TTC549 (cell line): ENCODE measurements around the gene PANK3.
"Not testable (repeated sequence)": the region's sequence is repeated elsewhere in the genome, so short reads cannot be mapped to it uniquely, and the experiment has no call there.

Experiments used
- FAIRE-seq: peaks from 2 replicates; lab custom pipeline; 2012; peaks lifted over from hg19 to GRCh38; lab: Jason Lieb, UNC

The PANK3 gene

DNA sequence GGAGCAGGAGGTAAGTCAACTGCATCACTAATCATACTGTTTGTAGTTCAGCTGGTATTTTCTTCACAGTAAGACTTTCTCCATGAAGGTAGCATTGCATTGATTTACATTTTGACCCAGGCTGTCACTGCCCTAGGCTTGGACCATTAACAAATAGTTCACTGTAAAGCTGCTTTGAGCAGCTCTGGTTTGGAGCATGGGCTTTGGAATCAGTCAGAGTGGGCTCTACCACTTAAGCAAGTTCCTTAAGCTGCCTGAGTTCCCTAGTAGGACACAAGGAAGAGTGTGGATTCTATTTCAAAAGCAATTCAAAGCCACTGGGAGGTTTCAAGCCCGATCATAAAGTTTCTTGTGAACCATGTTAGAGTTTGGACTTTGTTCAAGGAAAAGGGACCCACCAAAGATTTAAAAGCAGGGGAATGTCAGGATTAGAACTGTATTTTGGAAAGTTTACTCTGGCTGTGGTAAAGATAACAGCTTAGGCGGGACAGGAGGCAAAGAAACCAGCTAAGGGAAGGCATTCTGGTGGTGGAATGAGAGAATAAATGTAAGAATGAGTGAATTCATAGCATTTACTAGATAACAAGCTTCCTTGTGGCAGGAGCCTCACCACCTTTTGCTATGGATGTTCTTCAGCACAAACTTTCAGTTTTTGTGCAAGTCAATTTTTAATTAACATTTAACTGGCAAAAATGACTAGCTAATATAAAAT is 12.3 kb upstream of the PANK3 start:
- FAIRE-seq = no peak

DNA sequence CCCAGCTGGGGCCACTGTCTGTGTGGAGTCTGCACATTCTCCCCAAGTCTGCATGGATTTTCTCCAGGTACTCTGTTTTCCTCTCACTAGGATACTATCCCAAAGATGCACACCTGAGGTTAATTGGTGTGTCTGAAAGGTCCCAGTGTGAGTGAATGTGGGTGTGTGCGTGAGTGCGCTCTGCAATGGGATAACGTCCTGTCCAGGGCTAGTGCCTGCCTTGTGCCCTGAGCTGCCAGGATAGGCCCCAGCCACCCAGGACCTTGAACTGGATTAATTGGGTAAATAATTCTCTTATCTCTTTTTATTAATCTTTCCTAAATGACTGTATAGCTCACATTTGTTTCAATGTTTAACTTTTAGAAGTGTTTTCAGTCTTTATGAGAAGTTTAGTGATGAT is 11.5 kb upstream of the PANK3 start:
- FAIRE-seq = no peak

DNA sequence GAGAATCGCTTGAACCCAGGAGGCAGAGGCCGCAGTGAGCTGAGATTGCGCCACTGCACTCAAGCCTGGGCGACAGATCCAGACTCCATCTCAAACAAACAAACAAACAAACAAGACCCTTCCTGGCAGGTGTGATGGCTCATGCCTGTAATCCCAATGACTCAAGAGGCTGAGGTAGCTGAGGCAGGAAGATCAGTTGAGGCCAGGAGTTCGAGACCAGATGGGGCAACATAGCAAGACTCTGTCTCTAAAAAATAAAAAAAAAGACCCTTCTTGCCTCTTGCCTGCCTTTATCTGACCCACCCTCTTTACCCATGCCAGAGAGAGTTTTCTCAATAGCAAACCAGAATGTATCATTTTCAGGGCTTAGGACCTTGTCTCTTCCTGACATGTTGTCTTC is 8.8 kb upstream of the PANK3 start:
- FAIRE-seq = no peak

DNA sequence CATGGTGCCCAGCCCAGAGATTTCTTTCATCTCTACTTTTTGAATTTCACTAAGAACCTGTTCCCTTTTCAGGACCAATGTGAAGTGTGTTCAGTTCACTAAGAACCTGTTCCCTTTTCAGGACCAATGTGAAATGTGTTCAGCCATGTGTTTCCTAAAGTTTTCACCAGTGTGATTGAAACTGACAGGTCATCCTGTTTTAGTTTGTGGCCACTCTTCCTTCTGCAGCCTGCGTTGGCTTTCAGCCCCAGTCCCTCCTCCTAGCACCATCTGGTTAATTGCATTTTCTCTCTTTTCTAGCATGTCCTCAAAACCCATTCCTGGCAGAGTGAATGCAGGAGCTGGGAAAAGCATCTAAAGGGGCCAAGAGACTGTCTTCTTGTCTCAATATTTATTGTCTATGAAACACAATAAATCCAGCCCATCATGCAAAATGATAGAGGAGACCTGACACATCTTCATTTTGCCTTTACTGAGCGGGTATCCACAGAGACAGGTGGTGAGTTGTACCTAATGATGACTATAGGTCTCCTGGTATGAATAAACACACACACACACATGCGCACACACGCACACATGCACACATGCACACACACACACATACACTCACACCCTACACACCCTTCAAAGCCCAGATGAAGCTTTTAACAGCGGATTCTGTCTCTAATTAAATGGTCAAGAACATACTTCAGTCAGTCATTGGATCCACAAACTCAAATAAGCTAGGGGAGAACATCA is 6.1 kb upstream of the PANK3 start:
- FAIRE-seq = no peak

DNA sequence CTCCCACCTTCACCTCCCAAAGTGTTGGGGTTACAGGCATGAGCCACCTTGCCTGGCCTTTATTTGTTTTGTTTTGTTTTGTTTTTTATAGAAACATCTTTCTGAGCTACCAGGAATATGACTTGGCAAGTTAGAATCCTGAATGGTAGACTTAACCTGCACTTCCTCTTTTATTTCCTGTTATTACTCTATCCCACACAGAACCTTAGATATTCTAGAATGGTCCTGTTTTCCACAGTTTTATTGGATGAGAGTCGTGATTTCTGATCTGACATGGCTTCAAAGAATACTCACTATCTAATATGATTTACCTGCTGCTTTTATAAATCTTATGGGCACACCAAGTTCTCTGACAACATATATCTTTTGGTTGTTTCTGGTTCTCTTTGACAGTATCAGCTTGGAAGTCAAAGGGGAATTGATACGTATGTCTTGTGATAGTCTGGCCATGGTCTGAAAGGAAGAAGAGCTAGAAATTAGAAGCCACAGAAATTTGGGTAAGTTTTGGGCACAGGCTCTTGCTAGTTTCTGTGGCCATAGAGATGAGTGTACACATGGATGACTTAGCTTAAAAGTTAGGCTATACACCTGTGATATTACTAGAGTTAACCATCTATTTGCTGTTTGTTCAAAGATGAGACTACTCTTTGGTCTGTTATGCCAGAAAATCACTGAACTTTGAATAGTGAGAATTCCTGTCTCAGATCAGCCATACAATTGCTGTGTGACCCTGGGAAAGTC is 4.7 kb upstream of the PANK3 start:
- FAIRE-seq = no peak

DNA sequence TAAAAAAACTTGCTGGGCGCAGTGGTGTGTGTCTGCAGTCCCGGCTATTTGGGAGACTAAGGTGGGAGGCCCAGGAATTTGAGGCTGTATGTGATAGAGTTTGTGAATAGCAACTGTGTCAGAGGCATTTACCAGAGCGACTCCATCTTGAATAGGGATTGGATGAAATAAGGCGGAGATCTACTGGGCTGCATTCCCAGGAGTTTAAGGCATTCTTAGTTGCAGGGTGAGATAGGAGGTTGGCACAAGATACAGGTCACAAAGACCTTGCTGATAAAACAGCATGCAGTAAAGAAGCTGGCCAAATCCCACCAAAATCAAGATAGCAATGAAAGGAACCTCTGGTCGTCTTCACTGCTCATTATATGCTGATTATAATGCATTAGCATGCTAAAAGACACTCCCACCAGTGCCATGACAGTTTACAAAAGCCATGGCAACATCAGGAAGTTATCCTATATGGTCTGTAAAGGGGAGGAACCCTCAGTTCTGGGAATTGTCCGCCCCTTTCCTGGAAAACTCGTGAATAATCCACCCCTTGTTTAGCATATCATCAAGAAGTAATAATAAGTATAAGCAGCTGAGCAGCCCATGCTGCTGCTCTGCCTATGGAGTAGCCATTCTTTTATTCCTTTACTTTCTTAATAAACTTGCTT is 1.8 kb upstream of the PANK3 start:
- FAIRE-seq = not testable (repeated sequence)

DNA sequence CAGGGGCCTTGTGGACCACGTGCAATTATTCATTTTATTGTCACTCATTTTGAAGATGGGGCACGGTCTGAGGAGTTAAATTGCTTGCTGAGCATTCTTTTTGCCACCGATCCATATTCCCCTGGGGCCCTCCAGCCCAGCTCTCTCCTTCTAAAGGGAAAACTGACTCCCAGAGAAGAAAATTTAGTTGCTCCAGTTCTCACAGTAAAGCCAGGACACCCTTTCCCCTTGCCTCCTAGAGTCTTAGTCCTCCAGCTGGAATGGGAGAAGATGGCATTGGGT is 1.0 kb upstream of the PANK3 start:
- no peak for FAIRE-seq

DNA sequence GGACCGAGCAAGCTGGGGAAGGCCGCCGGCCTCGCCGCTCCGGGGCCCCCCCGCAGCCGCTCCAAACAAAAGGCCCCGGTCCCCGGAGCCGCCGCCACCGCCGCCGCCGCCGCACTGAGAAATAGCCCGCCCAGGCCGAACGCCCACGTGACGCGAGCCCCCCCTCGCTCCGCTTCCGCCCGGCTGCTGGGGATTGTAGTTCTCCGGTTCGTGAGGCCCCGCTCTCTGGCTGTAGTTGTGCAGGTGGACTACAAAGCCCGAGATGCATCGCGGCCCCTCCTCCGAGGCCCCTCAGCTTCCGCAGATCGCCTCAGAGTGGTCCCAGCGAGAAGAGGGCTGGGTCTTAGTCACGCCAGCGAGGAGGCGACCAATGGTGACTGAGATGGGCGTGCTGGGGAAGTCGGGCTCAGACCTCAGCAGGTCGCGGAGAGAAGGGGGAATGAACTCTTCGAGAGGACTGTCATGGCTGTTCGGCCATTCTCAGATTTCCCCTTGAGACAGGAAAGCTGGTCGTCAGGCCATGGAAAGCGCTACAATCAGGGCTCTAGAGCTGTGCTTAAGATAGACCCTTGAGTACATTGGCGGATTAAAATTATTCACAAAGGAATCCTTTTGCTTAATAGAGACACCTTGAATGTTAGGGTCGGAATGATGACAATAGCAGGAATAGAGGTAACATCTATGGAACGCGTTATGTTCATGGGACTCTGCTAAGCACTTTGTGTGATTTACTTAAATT is 489 bp upstream of the PANK3 start:
- FAIRE-seq = peak; percentile 92

DNA sequence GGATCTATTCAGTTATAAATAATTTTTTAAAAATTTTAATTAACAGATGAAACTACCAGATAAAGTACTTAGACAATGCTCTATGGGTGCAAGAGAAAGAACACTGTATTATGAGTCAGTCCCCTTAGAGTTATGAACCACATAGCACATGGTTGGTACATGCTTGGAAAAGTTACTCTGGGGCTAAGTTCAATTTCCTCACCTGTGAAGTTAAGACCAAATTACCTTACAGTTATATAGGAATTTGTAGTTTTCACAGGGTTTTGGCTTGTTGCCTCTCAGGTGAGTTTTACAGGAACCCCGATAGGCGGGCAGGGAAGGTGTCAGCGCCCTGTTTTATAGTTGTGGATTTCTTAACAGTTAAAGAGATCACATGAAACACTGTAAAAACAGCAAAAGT is 1.2 kb downstream of the PANK3 start:
- no peak for FAIRE-seq

DNA sequence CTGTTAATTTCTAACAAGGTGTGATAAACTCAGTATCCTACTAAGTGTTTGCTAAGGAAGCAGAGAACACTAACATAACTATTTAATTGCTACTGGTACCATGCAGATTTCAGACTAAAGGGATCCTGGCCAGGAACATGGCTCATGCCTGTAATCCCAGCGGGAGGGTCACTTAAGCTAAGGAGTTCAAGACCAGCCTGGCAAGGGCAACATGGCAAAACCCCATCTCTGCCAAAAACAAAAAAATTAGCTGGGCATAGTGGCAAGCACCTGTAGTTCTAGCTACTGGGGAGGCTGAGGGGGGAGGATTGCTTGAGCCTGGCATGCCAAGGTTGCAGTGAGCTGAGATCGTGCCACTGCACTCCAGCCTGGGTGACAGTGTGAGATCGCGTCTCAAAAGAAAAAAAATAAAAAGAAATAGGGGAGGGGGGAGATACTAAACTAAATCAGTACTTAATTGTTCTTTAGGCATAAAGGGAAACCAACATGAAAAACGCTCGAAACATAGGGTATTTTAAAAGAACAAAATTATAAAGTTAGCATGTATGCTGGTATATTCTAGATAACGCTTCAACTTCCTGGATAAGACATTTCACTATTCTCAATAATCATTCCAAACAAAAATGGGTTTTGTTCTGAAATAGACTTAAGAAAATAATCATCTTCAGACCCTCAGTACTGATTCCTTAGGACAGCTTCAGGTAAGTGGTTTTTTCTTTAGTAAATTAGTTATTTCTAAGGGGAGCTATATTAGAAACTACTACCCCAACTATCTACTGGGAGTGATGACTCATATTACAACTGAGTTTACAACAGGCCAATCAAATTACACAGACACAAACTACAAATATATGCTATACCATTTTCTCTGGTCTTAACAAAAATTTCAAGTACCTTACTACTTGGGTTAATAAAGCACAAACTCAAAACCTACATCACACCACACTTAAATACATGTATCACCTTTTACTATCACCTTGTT is 3.5 kb downstream of the PANK3 start:
- no peak for FAIRE-seq

DNA sequence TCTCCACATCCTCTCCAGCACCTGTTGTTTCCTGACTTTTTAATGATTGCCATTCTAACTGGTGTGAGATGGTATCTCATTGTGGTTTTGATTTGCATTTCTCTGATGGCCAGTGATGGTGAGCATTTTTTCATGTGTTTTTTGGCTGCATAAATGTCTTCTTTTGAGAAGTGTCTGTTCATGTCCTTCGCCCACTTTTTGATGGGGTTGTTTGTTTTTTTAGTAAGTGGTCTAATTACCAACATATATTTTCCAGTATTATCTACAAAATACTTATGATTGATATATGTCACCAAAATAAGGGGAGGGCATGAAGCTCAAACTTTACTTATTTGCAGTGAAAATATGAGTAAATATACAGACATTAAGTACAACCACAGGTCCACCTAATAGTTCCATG is 5.0 kb downstream of the PANK3 start:
- FAIRE-seq = not testable (repeated sequence)

DNA sequence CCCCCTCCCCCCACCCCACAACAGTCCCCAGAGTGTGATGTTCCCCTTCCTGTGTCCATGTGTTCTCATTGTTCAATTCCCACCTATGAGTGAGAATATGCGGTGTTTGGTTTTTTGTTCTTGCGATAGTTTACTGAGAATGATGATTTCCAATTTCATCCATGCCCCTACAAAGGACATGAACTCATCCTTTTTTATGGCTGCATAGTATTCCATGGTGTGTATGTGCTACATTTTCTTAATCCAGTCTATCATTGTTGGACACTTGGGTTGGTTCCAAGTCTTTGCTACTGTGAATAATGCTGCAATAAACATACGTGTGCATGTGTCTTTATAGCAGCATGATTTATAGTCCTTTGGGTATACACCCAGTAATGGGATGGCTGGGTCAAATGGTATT is 5.5 kb downstream of the PANK3 start:
- not testable (repeated sequence) for FAIRE-seq

DNA sequence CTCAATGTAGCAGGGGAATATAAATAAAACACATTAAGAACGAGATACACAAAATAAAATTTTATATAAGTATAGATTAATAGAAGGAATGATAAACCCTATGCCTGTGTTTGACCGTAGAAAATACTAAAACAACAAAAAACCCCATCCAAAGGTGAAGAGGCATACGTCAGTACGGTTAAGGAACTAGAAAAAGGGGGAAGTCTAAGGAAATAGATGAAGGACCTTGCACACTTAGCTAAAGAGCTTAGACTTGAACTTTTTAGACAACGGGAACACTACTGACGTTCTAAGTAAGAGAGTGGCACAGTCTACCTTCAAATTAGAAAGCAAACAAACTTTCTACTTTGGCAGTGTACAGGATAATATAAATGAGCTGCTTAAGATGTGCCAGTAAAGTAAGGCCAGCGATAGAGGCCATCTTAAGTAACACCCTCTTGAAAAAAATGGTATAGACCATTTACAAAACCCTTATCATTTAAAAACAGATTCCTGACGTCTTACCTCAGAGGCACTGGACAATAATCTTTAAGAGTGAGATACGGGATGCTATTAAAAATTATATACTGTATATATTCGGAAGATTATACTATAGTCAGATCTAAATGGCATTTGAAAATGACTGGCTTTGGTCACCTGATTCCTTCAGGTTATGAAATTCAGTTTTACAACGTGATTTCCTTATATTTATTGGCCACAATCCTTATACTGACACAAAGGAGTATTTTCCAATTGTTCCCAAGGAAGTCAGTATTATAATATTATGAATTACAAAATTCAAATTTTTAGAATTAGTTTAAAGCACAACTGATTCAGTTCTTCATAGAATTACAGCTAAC is 8.5 kb downstream of the PANK3 start:
- FAIRE-seq = no peak

DNA sequence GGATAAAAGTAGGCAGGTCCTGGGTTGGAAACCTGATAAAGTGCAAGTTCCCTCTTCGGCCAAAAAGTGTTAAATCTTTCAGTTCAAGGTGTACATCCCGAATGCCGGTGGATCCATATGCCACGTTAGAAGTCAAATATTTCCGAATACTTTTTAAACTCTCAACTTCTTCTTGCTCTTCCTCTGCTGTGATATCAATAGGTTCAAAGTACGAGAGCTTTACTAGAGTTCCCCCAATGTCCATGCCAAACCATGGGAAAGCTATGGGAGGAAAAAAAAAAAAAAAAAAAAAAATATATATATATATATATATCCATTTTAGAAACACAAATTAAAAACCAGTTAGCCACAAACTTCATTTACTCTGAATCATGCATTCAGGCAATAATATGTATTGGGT is 10.4 kb downstream of the PANK3 start:
- FAIRE-seq = no peak

DNA sequence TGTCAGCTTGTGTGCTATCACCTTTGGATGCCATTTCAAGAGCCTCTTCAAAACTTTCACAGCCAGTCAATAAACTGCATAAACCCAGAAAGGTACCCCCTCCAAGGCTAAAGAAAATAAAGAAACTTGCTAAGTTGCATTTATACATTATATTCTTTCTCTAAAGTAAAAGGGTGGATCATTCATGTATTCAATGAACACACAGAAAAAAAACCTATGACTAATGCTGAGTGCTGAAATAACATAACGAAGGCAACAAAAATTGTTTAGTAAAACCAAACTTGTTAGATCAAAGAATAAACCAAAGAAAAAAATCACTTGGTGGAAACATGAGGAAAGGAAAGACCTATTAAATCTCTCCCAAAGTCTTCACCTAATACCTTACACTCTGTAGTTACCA is 15.2 kb downstream of the PANK3 start:
- FAIRE-seq = no peak

DNA sequence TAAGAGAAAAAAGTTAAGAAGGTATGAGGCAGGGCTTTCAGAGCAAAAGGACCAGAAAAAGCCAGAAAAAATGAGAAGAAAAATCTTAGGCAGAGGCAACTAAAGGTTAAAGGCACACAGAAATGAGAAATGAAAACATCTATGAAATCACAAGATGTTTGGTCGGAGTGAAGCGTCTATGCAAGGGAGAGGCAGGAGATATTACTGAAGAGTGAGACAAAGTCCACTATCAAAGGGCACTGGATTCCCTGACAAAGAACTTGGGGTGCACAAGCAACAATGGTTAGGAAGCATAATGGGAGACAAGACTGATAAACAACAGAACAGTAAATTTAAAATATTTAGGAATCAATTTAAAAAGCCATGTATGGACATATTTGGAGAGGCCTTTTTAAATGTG is 16.9 kb downstream of the PANK3 start:
- no peak for FAIRE-seq

DNA sequence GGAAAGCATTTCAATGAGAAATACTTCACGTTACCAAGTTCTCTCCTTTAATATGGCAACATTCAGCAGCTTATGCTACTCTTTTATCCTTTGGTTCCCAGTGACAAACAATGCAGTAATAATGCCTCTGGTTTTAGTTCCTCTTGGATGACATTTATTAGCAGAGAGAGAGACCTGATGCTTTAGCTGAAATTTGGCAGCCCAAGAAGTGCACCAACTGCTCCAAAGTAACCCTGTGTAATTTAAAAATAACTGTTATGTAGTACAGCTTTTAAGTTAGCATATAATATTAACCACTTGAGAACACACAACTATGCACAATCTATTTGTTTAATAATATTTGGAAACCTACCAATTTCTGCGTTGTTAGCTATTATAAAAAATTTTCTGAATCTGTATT is 21.8 kb downstream of the PANK3 start:
- FAIRE-seq = no peak

DNA sequence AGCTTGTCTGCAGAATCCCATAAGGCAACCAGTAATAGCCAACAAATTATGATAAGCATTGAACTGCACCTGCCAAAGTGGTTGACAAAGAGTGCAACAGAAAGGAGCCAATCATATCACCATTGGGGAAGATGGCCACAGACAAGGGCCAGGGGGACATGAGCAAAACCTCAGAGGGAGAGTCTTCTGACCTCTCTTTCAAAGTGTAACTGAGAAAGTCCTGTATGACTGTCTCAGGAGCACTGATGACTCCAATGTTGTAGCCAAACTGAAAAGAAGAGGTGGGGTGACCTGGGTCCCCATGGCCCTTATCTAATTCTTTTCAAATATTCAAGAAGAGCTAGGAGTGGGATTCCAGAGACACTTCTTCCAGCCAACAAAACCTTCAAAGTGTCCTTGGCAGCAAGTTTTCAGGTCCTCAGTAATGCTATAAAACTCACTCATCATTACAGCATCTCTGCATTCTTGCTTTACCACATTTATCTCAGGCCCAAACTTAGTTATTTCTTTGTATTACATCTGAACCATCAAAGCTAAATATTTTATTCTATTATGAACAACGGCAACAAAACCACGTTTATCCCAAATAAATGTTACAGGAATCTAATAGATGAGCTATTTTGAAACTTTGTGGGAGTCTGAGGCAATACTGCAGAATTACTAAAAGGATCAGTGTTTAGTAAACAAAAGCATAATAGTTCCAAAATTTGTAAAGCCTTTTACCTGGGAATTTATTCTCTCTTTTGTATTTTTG is 25.6 kb downstream of the PANK3 start:
- no peak for FAIRE-seq

DNA sequence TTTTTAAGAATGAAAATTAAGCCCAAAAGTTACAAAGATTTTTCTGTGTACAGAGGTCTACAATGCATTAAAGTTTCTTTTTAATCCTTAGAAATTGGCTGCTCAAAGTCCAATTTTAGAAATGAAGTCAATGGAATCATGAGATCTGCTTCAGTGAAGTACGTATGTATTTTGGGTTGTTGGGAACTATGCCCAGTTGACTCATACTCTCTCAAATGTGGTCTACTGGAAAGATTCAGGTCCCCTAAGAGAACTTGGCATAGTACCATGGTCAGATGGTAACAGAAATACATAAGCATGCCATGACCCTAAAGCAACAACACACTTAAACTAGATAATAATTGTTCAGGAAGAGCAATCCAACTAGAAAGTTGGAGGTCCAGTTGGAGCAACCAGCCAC is 27.0 kb downstream of the PANK3 start:
- FAIRE-seq = no peak

DNA sequence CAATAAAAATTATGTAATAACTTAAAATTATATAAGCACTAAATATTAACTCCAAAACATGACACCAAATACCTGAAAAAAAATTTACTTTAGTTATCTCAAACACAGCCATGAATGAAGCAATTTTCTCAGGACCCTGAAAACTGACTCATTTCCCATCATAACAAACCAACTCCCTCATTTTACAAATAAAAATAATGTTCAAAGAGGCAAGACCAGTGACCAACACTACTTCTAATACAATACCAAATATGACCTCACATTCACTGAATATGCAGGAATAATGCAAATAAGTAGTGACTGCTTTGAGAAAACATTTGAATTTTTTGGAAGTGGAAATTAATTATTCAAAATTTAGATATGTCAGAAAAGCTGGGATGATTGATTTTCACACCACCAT is 28.5 kb downstream of the PANK3 start:
- FAIRE-seq = no peak
